ENCODE measurements around the gene ZNF425. TPM values are rescaled to one million over a fixed set of nuclear protein-coding genes. Genes with fewer than 3 reads are reported as not detected.

ZNF425 gene
- total and polyA plus RNA-seq, 2 experiments from 2014 or later = 4.3 to 5.0 TPM

GRCh38 chr7:149130572-149131198, 4.6 kb upstream of the ZNF425 start:
- H3K4me1 ChIP-seq (ENCODE audit: insufficient read depth) = peaks cover 11% of the 10 kb centered on the region
- H3K27me3 Mint-ChIP-seq (ENCODE audit: insufficient read depth, low read depth, poor library complexity) = peaks cover 14% of the 10 kb centered on the region
- DNase-seq (ENCODE audit: low spot score) (no peak), ATAC-seq (no peak)
- peaks cover 72% of the 10 kb centered on the region for H3K36me3 Mint-ChIP-seq (ENCODE audit: low read depth)
- H2AFZ ChIP-seq = no peak overlapping the region
- H3K4me1 Mint-ChIP-seq = peaks cover 13% of the 10 kb centered on the region
- H4K20me1 ChIP-seq (replicated peaks; ENCODE audit: insufficient read depth) = no peaks in the 10 kb centered on the region
- H3K4me3 ChIP-seq = no peak overlapping the region
- H3K9me2 ChIP-seq (ENCODE audit: insufficient read depth) = no peaks in the 10 kb centered on the region
- no peaks in the 10 kb centered on the region for H3K27me3 ChIP-seq (ENCODE audit: insufficient read depth)
- H3K4me3 Mint-ChIP-seq = no peak overlapping the region
- peaks cover 17% of the 10 kb centered on the region for H3K79me2 ChIP-seq (replicated peaks; ENCODE audit: insufficient read depth)
- H3F3A ChIP-seq (replicated peaks; ENCODE audit: low read depth) = peaks cover 20% of the 10 kb centered on the region; the same call in 1 of the 2 replicates
- H3K27ac ChIP-seq (ENCODE audit: low read depth) = no peak overlapping the region
- TF ChIP-seq REST (IDR thresholded peaks at IDR 0.05; ENCODE audit: unreplicated experiment) (no peak), EZH2phosphoT487 (IDR thresholded peaks at IDR 0.05; ENCODE audit: unreplicated experiment) (no peak), JUNB (IDR thresholded peaks at IDR 0.05; ENCODE audit: unreplicated experiment) (no peak), STAT1 (IDR thresholded peaks at IDR 0.05; ENCODE audit: unreplicated experiment) (no peak), POLR2AphosphoS5 (IDR thresholded peaks at IDR 0.05; ENCODE audit: low read depth) (no peak), ZNF331 (CRISPR knock-in tag; IDR thresholded peaks at IDR 0.05; ENCODE audit: low read depth) (no peak), CREB1 (CRISPR knock-in tag; IDR thresholded peaks at IDR 0.05; ENCODE audit: low read depth) (no peak), CTCF (conservative IDR thresholded peaks at IDR 0.05; ENCODE audit: low read depth in 2 of 2) (no peak), ETS1 (IDR thresholded peaks at IDR 0.05) (no peak), ZNF462 (CRISPR knock-in tag; IDR thresholded peaks at IDR 0.05) (no peak), NANOG (IDR thresholded peaks at IDR 0.05; ENCODE audit: borderline replicate concordance) (no peak), ZNF114 (CRISPR knock-in tag; IDR thresholded peaks at IDR 0.05) (no peak), EZH2 (IDR thresholded peaks at IDR 0.05; ENCODE audit: low read depth, unreplicated experiment) (no peak)
- H3K4me2 ChIP-seq = no peak overlapping the region
- H3K27ac Mint-ChIP-seq = no peak overlapping the region
- H3K36me3 ChIP-seq (ENCODE audit: insufficient read depth) = peaks cover 21% of the 10 kb centered on the region
- H3K9me3 Mint-ChIP-seq = peaks cover 19% of the 10 kb centered on the region

Measured in GM23338 (cell line).